HG03108 (cell line): Measurements from ENCODE around the gene TCF12.
"Not testable (repeated sequence)": the region's sequence is repeated elsewhere in the genome, so short reads cannot be mapped to it uniquely, and the experiment has no call there.

Experiments
- ATAC-seq: cut with Tn5 transposase; IDR thresholded peaks from one replicate; pipeline ENCODE4 v1.9.1; 2021; ENCODE audit warnings: moderate library complexity; ENCODE audit not compliant: unreplicated experiment

Gene TCF12

DNA sequence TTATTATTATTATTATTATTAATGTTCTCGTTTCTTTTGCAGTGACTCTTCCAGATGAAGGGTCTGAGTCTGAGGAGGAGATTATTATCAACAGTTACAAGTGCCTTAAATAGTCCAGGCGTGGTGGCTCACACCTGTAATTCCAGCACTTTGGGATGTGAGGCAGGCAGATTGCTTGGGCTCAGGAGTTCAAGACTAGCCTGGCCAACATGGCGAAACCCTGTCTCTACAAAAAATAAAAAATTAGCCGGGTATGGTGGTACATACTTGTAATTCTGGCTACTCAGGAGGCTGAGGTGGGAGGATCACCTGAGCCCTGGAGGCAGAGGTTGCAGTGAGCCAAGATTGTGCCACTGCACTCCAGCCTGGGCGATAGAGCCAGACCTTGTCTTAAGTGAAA lies 96.5 kb downstream of the TCF12 start:
- not testable (repeated sequence) for ATAC-seq

GRCh38 chr15:57015360-57015759 lies 96.9 kb downstream of the TCF12 start:
- ATAC-seq: no peak

DNA sequence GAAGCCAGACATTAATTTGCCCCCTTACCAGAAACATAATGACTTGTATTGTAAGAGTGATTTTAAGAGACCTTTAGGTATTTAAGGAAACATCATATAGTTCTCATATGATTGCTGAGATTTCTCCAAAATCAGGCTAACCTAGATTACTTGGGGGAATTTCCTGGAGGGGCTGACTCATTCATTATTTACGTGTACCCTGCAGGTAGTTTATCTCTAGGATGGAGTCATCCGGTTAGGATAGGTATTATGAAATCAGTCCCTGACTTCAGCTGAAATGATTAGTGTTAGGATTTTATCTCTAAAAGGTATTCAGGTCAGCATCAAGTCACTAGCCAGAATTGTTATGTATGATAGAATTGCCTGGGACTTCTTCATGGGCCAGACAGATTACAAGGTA lies 97.5 kb downstream of the TCF12 start:
- ATAC-seq: no peak

DNA sequence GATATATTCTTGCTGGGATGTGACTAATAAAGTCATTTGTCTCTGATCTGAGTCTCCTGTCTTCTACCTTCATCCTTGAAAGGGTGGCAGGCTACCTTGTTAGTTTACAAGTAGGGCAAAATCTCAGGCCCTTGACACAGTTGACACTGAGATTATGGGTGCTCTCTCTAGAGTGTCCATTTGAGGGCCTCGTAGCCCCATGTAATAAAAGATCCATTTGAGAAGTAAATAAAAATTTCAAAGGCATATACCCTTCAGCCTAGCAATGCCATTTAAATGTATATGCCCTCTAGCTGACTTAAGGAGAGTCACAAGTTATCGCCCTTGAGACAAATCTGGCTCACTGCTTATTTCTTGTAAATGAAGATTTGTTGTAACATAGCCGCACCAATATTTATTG lies 98.6 kb downstream of the TCF12 start:
- ATAC-seq: no peak

DNA sequence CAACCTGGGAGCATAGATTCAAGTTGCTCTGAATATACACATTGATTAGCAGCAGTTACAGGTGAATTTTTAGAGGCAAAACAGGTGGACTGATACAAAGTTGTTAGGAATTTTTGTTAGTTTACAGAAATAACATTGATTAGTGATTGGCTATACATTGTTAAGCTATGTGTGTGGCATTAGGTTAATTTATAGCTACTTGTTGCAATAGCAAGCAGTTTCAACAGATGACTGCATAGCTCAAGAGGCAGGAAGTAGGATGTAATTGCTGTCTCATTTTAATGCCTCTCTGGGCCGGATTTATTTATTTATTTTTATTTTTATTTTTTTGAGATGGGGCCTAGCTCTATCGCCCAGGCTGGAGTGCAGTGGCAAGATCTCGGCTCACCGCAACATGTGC lies 99.7 kb downstream of the TCF12 start:
- ATAC-seq: no peak

DNA sequence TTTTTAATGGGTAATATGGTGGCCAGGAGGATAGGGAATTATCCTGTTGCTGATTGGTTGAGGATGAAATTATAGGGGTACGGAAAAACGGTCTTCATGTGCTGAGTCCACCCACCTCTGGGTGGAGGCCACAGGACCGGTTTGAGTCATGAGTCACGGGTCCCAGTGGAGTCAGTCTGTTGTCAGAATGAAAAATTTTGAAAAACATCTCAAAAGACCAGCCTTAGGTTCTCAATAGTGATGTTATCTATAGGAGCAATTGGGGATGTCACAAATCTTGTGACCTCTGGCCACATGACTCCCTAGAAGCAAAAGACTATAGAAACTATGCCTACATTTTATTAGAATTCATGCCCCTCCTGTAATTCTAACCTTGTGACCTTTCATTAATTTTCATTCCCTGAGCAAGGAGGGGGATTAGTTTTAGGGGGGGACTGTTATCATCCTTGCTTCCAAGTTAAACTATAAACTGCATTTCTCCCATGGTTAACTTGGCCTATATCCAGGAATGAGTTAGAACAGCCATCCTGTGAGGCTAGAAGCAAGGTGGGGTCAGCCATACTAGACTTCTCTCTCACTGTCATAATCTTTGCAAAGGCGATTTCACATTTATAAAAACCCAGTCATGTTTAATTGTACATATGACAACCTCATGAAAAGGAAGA lies 101.2 kb downstream of the TCF12 start:
- no peak for ATAC-seq

- no peak for ATAC-seq
Observed at GRCh38 chr15:57025264-57025926, 107.0 kb downstream of the TCF12 start.

DNA sequence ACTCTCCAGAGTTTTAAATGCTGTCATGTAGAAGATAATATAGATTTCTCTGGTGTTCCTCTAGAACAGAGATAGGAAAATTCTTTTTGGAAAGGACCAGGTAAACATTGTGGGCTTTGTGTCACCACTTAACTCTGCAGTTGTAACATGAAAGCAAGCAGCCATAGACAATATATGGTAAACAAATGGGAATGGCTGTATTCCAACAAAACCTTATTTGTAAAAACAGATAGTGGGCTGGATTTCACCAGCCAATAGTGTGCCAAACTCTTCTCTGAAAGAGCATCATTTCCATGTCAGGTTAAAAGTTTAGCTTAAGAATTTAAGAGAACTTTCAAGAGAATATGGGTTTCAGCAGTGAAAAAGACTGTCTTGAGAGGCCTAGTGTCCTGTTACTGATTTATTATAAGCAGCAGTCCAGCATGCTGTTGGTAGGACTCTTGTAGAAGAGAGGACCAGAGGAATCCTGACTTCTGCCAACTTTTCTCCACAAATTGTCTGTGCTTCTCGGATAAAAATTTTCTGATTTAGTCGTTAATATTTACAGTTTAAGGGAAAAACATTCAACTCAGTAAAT lies 107.7 kb downstream of the TCF12 start:
- no peak for ATAC-seq

DNA sequence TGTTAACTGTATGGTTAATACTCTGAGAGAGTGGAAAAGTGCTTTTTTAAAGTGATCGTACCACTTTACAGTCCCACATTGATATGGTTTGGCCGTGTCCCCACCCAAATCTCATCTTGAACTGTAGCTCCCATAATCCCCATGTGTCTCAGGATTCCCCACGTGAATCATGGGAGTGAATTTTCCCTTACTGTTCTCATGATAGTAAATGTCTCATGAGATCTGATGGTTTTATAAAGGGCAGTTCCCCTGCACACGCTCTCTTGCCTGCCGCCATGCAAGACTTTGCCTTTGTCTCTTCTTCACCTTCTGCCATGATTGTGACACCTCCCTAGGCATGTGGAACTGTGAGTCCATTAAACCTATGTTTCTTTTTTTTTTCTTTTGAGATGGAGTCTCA lies 109.2 kb downstream of the TCF12 start:
- no peak for ATAC-seq

GRCh38 chr15:57028176-57028575 lies 109.7 kb downstream of the TCF12 start:
- no peak for ATAC-seq

DNA sequence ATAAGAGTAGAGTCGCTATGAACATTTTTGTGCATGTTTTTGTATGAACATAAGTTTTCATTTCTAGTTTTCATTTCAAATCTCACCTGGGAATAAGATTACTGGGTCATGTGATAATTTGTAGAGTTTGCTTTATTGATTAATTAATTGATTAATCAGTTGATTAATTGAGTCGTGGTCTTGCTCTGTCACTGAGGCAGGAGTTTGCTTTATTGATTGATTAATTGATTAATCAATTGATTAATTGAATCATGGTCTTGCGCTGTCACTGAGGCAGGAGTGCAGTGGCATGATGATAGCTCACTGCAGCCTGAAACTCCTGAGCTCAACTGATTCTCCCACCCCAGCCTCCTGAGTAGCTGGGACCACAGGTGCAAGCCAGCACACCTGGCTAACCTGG lies 111.6 kb downstream of the TCF12 start:
- no peak for ATAC-seq

- ATAC-seq: no peak
Observed at GRCh38 chr15:57031082-57031481, 112.6 kb downstream of the TCF12 start.

GRCh38 chr15:57031605-57032004 lies 113.2 kb downstream of the TCF12 start:
- no peak for ATAC-seq

GRCh38 chr15:57032338-57032737 lies 113.9 kb downstream of the TCF12 start:
- ATAC-seq: no peak

GRCh38 chr15:57033715-57034439 lies 115.4 kb downstream of the TCF12 start:
- no peak for ATAC-seq

GRCh38 chr15:57034613-57035012 lies 116.2 kb downstream of the TCF12 start:
- ATAC-seq: no peak

DNA sequence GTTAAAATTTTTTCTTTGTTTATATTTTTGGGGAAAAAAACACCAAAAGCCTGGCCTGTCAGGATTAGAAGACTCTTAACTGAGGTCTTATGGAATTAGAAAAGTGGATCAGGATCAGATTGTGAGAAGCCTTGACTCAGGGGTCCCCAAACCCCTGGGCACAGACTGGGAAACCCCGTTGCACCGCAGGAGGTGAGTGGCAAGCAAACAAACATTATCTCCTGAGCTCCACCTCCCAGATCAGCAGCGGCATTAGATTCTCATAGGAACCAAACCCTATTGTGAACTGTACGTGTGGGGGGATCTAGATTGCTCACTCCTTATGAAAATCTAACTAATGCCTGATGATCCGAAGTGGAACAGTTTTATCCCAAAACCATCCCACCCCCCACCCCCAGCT lies 117.2 kb downstream of the TCF12 start:
- ATAC-seq: no peak

GRCh38 chr15:57036352-57036751 lies 117.9 kb downstream of the TCF12 start:
- no peak for ATAC-seq

- ATAC-seq: no peak
Observed at GRCh38 chr15:57037548-57037947, 119.1 kb downstream of the TCF12 start.

- ATAC-seq: no peak
Observed at GRCh38 chr15:57038040-57038439, 119.6 kb downstream of the TCF12 start.

- no peak for ATAC-seq
Observed at GRCh38 chr15:57038496-57038895, 120.1 kb downstream of the TCF12 start.

DNA sequence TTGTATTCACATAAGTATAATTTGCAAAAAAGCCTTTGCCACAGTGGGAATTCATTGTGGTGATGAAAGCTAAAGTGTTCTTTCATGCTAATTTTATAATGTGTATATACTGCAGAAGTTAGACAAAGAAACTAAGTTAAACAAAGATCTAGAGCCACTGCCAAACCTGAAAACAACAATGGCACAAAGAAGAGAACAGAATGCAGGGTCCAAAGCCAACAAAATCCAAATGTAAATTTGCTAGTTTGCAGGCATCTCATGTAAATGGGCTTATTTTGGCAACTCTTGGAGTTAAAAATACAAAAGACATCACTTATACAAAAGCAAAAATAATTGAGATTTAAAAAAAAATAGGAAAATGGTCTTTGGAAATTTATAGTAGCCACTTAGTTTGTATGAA lies 123.0 kb downstream of the TCF12 start:
- no peak for ATAC-seq
